Keratinocyte (primary cell): ENCODE measurements around the gene SHISA9. TPM values are rescaled to one million over a fixed set of nuclear protein-coding genes. Genes with fewer than 3 reads are reported as not detected.

ENCODE experiments used
- DNase-seq: peaks from one replicate; pipeline ENCODE4 v3.0.0-alpha.2; 2011; ENCODE audit warnings: low read depth, missing footprints, low spot score
- FAIRE-seq: peaks from 2 replicates; lab custom pipeline; 2011; peaks lifted over from hg19 to GRCh38; lab: Jason Lieb, UNC
- H2AFZ ChIP-seq: 2 replicates; pipeline ENCODE4 v1.6.0; 2012; ENCODE audit warnings: low read length, control low read depth, inconsistent platforms; ENCODE audit not compliant: control insufficient read depth
- H3K27ac ChIP-seq: 2 replicates; pipeline ENCODE4 v1.5.1; 2011; ENCODE audit warnings: low read length; ENCODE audit not compliant: control insufficient read depth, insufficient read depth
- H3K27me3 ChIP-seq: 3 replicates; pipeline ENCODE4 v1.6.0; 2011; ENCODE audit warnings: low read length; ENCODE audit not compliant: control insufficient read depth, insufficient read depth; ENCODE audit errors: extremely low read depth
- H3K36me3 ChIP-seq, 2 experiments: 2 replicates in 1 of 2; 3 replicates in 1 of 2; pipeline ENCODE4 v1.5.1; 2011; ENCODE audit warnings: low read length in 2 of 2, mild to moderate bottlenecking in 1 of 2; ENCODE audit not compliant: control insufficient read depth in 2 of 2, insufficient read depth in 2 of 2; ENCODE audit errors: extremely low read depth in 1 of 2
- H3K4me1 ChIP-seq: 3 replicates; pipeline ENCODE4 v1.5.1; 2011; ENCODE audit warnings: low read length; ENCODE audit not compliant: control insufficient read depth, insufficient read depth; ENCODE audit errors: extremely low read depth
- H3K4me2 ChIP-seq: 3 replicates; pipeline ENCODE4 v1.6.0; 2011; ENCODE audit warnings: low read depth, low read length; ENCODE audit not compliant: control insufficient read depth, insufficient read depth; ENCODE audit errors: extremely low read depth
- H3K4me3 ChIP-seq, 3 experiments: fragments of 200-600 bp in 1 of 3; sonication (generic) in 1 of 3; 2 replicates in 2 of 3; 3 replicates in 1 of 3; pipeline ENCODE4 v1.5.1; 2011 to 2016; ENCODE audit warnings: low read length in 3 of 3, mild to moderate bottlenecking in 3 of 3, control low read depth in 2 of 3, inconsistent platforms in 1 of 3, low read depth in 1 of 3, mixed read lengths in 1 of 3, mixed run types in 1 of 3, moderate library complexity in 1 of 3; ENCODE audit not compliant: control insufficient read depth in 2 of 3, insufficient read depth in 2 of 3; ENCODE audit errors: extremely low read depth in 1 of 3
- H3K79me2 ChIP-seq: 2 replicates; pipeline ENCODE4 v1.6.0; 2012; ENCODE audit warnings: low read length; ENCODE audit not compliant: control insufficient read depth, insufficient read depth
- H3K9ac ChIP-seq: 3 replicates; pipeline ENCODE4 v1.6.0; 2011; ENCODE audit warnings: low read length; ENCODE audit not compliant: control insufficient read depth, insufficient read depth; ENCODE audit errors: extremely low read depth
- H3K9me1 ChIP-seq: 3 replicates; pipeline ENCODE4 v1.6.0; 2011; ENCODE audit warnings: low read length; ENCODE audit not compliant: control insufficient read depth, insufficient read depth; ENCODE audit errors: extremely low read depth
- H3K9me3 ChIP-seq: 2 replicates; pipeline ENCODE4 v1.5.1; 2012; ENCODE audit warnings: low read depth, low read length; ENCODE audit not compliant: control insufficient read depth
- H4K20me1 ChIP-seq: 3 replicates; pipeline ENCODE4 v1.6.0; 2011; ENCODE audit warnings: low read length; ENCODE audit not compliant: control insufficient read depth, insufficient read depth; ENCODE audit errors: extremely low read depth
- EZH2 ChIP-seq: IDR thresholded peaks from one replicate; pipeline ENCODE4 v1.6.1; 2012; ENCODE audit warnings: inconsistent platforms, mild to moderate bottlenecking, low read length, moderate library complexity
- dilution Hi-C: fragments of 300-500 bp; cut with MboI; formaldehyde crosslinking; loops from one replicate; pipeline ENCODE4 v1.7.0; 2020; ENCODE audit warnings: low sequenced_read_pairs; ENCODE audit not compliant: extremely low pct_ligation_motif_present
- polyA plus RNA-seq, 5 experiments: library from polyadenylated mRNA; depleted of rRNA in 3 of 5; stranded (reverse) in 3 of 5; stranded (forward) in 1 of 5; unstranded in 1 of 5; fragments of >200 nt; gene quantifications; 1 replicate in 1 of 5; 2 replicates in 3 of 5; 3 replicates in 1 of 5; pipeline versions ENCODE4 v1.2.1 to v1.2.3, GENCODE V29; 2011 to 2012; ENCODE audit warnings: missing spikeins in 2 of 5, low read depth in 1 of 5, low replicate concordance in 1 of 5
- TF ChIP-seq, protein P1 (sequence below), 3 experiments: IDR thresholded peaks in 1 of 3; conservative IDR thresholded peaks in 1 of 3; optimal IDR thresholded peaks in 1 of 3; 2 replicates in 2 of 3; 3 replicates in 1 of 3; pipeline versions ENCODE3 to v1.5.1; 2011; ENCODE audit warnings: low read length in 3 of 3, mild to moderate bottlenecking in 3 of 3, moderate library complexity in 2 of 3, control low read depth in 1 of 3, inconsistent platforms in 1 of 3; ENCODE audit not compliant: insufficient read depth in 2 of 3; ENCODE audit errors: extremely low read depth in 1 of 3

The SHISA9 gene
- polyA plus RNA-seq, 1 donor (not counting 4 experiments of a cell fraction or from before 2014, with no cell fraction given): 0.28 TPM

- H3K9ac ChIP-seq: no peak overlapping the region
- TF ChIP-seq, protein P1, sequence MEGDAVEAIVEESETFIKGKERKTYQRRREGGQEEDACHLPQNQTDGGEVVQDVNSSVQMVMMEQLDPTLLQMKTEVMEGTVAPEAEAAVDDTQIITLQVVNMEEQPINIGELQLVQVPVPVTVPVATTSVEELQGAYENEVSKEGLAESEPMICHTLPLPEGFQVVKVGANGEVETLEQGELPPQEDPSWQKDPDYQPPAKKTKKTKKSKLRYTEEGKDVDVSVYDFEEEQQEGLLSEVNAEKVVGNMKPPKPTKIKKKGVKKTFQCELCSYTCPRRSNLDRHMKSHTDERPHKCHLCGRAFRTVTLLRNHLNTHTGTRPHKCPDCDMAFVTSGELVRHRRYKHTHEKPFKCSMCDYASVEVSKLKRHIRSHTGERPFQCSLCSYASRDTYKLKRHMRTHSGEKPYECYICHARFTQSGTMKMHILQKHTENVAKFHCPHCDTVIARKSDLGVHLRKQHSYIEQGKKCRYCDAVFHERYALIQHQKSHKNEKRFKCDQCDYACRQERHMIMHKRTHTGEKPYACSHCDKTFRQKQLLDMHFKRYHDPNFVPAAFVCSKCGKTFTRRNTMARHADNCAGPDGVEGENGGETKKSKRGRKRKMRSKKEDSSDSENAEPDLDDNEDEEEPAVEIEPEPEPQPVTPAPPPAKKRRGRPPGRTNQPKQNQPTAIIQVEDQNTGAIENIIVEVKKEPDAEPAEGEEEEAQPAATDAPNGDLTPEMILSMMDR (optimal IDR thresholded peaks at IDR 0.05 in 1 of 3, IDR thresholded peaks at IDR 0.05 in 1 of 3, conservative IDR thresholded peaks at IDR 0.05 in 1 of 3; ENCODE audit: extremely low read depth in 1 of 3, insufficient read depth in 2 of 3, low read length in 3 of 3): no peak
- no peak for TF ChIP-seq EZH2
- H3K9me3 ChIP-seq: no peaks in the 10 kb centered on the region
- no peaks in the 10 kb centered on the region for H3K79me2 ChIP-seq
- no peak overlapping the region for H2AFZ ChIP-seq
- H3K27ac ChIP-seq: no peak overlapping the region
- no peaks in the 10 kb centered on the region for H3K36me3 ChIP-seq
- no peaks in the 10 kb centered on the region for H4K20me1 ChIP-seq
- no peak overlapping the region for H3K4me3 ChIP-seq
- no peaks in the 10 kb centered on the region for H3K9me1 ChIP-seq
- H3K27me3 ChIP-seq: no peaks in the 10 kb centered on the region
- DNase-seq (no peak), FAIRE-seq (no peak)
- no peaks in the 10 kb centered on the region for H3K4me1 ChIP-seq
- H3K4me2 ChIP-seq: no peak overlapping the region
- dilution Hi-C loops: no loop called here
Measured at GRCh38 chr16:13269359-13269758, 368.0 kb downstream of the SHISA9 start.

DNA sequence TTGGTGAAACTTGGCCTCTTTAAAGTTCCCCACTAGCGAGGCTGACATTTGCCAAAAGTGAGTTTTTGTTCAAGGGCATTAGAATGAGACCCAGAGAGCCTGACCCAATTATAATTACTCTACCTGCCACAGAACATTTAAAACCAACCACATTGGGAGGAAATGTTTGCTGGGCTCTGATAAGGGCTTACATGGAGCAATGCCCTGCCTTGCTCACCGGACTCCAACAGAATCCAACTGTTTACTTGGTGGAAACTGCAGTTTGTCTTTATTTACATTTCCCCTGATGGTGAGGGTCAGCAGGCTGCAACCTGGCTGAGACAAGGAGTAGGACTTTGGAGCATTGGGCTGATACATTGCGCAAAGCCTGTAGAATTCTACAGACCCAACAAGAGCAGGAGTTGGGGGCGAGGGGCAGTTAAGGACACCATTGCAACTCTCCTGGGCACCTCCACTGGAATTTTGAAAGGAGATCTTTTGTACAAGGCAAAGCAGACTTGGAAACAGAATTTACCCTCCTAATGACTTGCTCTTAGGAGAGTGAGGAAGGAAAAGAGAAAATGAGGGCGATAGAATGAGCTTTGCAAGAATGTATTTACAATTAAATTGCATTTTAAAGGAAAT, 368.6 kb downstream of the SHISA9 start:
- DNase-seq (no peak), FAIRE-seq (no peak)
- no peak for TF ChIP-seq EZH2
- TF ChIP-seq, protein P1 (optimal IDR thresholded peaks at IDR 0.05 in 1 of 3, IDR thresholded peaks at IDR 0.05 in 1 of 3, conservative IDR thresholded peaks at IDR 0.05 in 1 of 3; ENCODE audit: extremely low read depth in 1 of 3, insufficient read depth in 2 of 3, low read length in 3 of 3): no peak

More for the DNA sequence above, 368.6 kb downstream of the SHISA9 start:
- Histone ChIP-seq H3K79me2 (no peaks in the 10 kb centered on the region), H3K4me3 (no peak overlapping the region), H3K4me1 (no peaks in the 10 kb centered on the region), H2AFZ (no peak overlapping the region), H4K20me1 (no peaks in the 10 kb centered on the region), H3K36me3 (no peaks in the 10 kb centered on the region), H3K4me2 (no peak overlapping the region), H3K27me3 (no peaks in the 10 kb centered on the region), H3K9ac (no peak overlapping the region), H3K27ac (no peak overlapping the region), H3K9me3 (no peaks in the 10 kb centered on the region), H3K9me1 (no peaks in the 10 kb centered on the region)
- dilution Hi-C loops: no loop called here
